GM23338 (cell line): ENCODE data around the gene CUTC.

Experiments used
- CREB1 ChIP-seq: fragments of 250-450 bp; sonication (Bioruptor Pico); IDR thresholded peaks from 2 replicates; pipeline ENCODE4 v1.5.0; 2020; ENCODE audit warnings: low read depth, mild to moderate bottlenecking, moderate library complexity
- CTCF ChIP-seq, 2 experiments: fragments of 200-600 bp in 1 of 2; sonication (generic) in 1 of 2; conservative IDR thresholded peaks; 2 replicates each; pipeline versions ENCODE4 v1.5.1 to v1.6.1; 2016 to 2017; ENCODE audit warnings: antibody characterized with exemption in 2 of 2, low read depth in 2 of 2, mild to moderate bottlenecking in 2 of 2, moderate library complexity in 1 of 2
- ETS1 ChIP-seq: IDR thresholded peaks from 2 replicates; pipeline ENCODE4 v1.6.1; 2016; ENCODE audit warnings: antibody characterized with exemption
- EZH2 ChIP-seq: fragments of 200-600 bp; sonication (generic); IDR thresholded peaks from one replicate; pipeline ENCODE4 v1.8.0; 2017; ENCODE audit warnings: antibody characterized with exemption, mild to moderate bottlenecking, low read depth; ENCODE audit not compliant: unreplicated experiment
- EZH2phosphoT487 ChIP-seq: fragments of 200-600 bp; sonication (generic); IDR thresholded peaks from one replicate; pipeline ENCODE4 v1.8.1; 2018; ENCODE audit warnings: antibody characterized with exemption; ENCODE audit not compliant: unreplicated experiment
- JUNB ChIP-seq: IDR thresholded peaks from one replicate; pipeline ENCODE4 v1.6.1; 2016; ENCODE audit warnings: antibody characterized with exemption; ENCODE audit not compliant: unreplicated experiment
- POLR2AphosphoS5 ChIP-seq: IDR thresholded peaks from 2 replicates; pipeline ENCODE4 v1.6.1; 2016; ENCODE audit warnings: antibody characterized with exemption, low read depth
- ZNF462 ChIP-seq: fragments of 250-450 bp; sonication (Bioruptor Pico); IDR thresholded peaks from 2 replicates; pipeline ENCODE4 v1.5.0; 2020; ENCODE audit warnings: mild to moderate bottlenecking, moderate library complexity

- no peak for TF ChIP-seq CTCF (conservative IDR thresholded peaks at IDR 0.05; ENCODE audit: low read depth in 2 of 2)
- TF ChIP-seq JUNB, result no peak
- TF ChIP-seq EZH2, result no peak
- no peak for TF ChIP-seq POLR2AphosphoS5
- no peak for TF ChIP-seq EZH2phosphoT487
- TF ChIP-seq CREB1 (CRISPR knock-in tag), result no peak
- TF ChIP-seq ZNF462, result no peak
- no peak for TF ChIP-seq ETS1
Observed at GRCh38 chr10:99700649-99701048, 31.4 kb upstream of the CUTC start.
